Breast epithelium (tissue), 4 donors: Measurements from ENCODE around the gene NR2F1-AS1. TPM values are rescaled to one million over a fixed set of nuclear protein-coding genes. Genes with fewer than 3 reads are reported as not detected.
A peak's percentile ranks its signal among the peaks of the same experiment; 100 is the strongest.

Experiments
- DNase-seq, 2 donors: peaks; one replicate each; pipeline ENCODE4 v3.0.0-alpha.2; 2019; ENCODE audit warnings: low spot score in 2 of 2
- H3K27ac ChIP-seq, 2 donors: fragments of 200-600 bp; sonication (generic) in 1 of 2; one replicate each; pipeline ENCODE4 v1.5.1; 2016 to 2019; ENCODE audit warnings: mild to moderate bottlenecking in 1 of 2
- H3K27me3 ChIP-seq, 2 donors: fragments of 200-600 bp; sonication (generic) in 1 of 2; one replicate each; pipeline versions ENCODE4 v1.5.1 to v1.6.0; 2017 to 2019; ENCODE audit warnings: control low read depth in 1 of 2, mild to moderate bottlenecking in 1 of 2
- H3K36me3 ChIP-seq: fragments of 200-600 bp; one replicate; pipeline ENCODE4 v1.5.1; 2019
- H3K4me1 ChIP-seq, 2 donors: fragments of 200-600 bp; sonication (generic); one replicate each; pipeline ENCODE4 v1.5.1; 2016 to 2019; ENCODE audit warnings: control low read depth in 1 of 2
- H3K4me3 ChIP-seq, 3 donors: fragments of 200-600 bp; sonication (generic); 1 replicate in 2 of 3; 2 replicates in 1 of 3; pipeline ENCODE4 v1.5.1; 2016 to 2019; ENCODE audit warnings: mild to moderate bottlenecking in 3 of 3, moderate library complexity in 2 of 3
- H3K9me3 ChIP-seq, 2 donors: fragments of 200-600 bp; sonication (generic) in 1 of 2; one replicate each; pipeline ENCODE4 v1.5.1; 2016 to 2019; ENCODE audit warnings: control low read depth in 1 of 2
- POLR2A ChIP-seq: fragments of 450-650 bp; IDR thresholded peaks from one replicate; pipeline ENCODE4 v1.6.1; 2016; ENCODE audit warnings: antibody characterized with exemption, mild to moderate bottlenecking, moderate library complexity
- POLR2AphosphoS5 ChIP-seq, 3 donors: sonication (generic); formaldehyde crosslinking; IDR thresholded peaks; one replicate each; pipeline ENCODE4 v1.6.1; 2017; ENCODE audit warnings: antibody characterized with exemption in 3 of 3
- intact Hi-C: fragments of 100-400 bp; cut with DNase I; formaldehyde crosslinking; loops from one replicate; pipeline ENCODE4 v1.15.1; 2023; ENCODE audit warnings: low total_unique reads
- total RNA-seq, 3 donors: library from RNA; depleted of rRNA; stranded (reverse); fragments of >200 nt; gene quantifications; one replicate each; pipeline ENCODE4 v1.1.0, GENCODE V29; 2016
- TF ChIP-seq, protein P1 (sequence below), 3 donors: fragments of 450-650 bp; IDR thresholded peaks; one replicate each; pipeline ENCODE4 v1.5.1; 2016 to 2017; ENCODE audit warnings: antibody characterized with exemption in 3 of 3, mild to moderate bottlenecking in 3 of 3, moderate library complexity in 3 of 3

The NR2F1-AS1 gene
- total RNA-seq, 3 donors from 2014 or later: 7.0 to 17.4 (median 15.2) TPM

DNA sequence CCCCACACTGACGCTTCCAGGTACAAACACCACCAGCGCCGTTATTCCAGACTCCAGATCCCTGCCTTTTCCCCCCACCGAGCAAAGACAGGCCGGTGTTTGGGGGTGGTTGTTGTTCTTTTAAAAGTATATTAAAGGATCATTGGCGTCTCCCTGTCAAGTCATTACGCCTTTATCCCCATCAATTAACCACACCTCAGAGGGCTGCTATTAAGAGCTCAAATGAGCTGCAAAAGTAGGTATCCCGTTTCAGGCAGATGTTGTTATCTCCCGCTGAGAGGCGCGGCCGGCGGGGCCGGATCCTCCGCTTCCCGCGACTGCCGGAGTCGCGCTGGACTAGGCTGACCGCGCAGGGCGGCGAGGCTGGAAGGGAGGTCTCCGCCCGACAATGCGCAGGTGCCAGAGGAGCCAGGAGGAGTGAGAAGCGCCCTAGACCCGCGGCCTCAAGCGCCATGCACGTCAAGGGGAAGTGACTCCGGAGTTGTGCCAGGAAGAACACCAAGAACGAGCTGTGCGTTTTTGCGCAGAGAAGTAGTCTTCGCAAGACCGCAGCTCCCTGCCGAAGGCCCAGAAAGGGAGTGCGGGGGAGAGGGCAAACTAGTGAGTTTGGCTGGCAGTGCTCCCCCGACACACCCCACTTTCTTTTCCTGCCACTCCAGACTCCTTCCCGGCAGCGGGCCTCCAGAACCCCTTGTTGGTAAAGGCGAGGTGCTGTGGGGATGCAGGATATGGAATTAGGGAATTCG is 8.2 kb downstream of the NR2F1-AS1 start:
- peak overlapping the region; percentile 1 to 54 for H3K27ac ChIP-seq
- H3K4me1 ChIP-seq: no peaks in the 10 kb centered on the region

DNA sequence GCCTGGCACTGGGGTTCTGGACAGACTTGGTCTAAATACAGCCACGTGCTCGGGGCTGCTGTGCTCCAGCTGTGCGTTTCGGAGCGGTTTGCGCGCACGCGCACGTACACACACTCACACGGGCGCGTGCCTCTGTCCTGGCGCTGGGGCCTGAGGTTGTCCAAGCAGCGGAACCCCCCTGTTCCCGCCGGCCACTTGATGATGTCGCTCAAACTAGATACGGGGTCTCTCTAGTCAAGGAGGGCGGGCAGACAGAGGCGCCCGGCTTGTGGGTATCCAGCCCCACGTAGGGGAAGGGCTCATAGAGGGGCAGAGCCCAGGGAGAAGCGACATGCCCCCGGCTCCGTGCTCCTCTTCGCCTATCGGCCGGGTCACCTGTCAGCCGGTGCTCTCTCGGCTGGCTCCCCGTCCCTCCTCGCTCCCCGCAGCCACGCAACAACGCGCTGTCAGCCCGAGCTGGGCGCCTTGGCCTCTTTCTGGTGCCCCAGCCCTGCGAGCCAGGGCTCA is 8.9 kb downstream of the NR2F1-AS1 start:
- Histone ChIP-seq H3K4me1 (no peaks in the 10 kb centered on the region), H3K36me3 (no peaks in the 10 kb centered on the region), H3K27me3 (peaks cover 0 to 56% of the 10 kb centered on the region in 2 donors), H3K9me3 (no peaks in the 10 kb centered on the region), H3K27ac (peak overlapping the region; percentile 1 to 54), H3K4me3 (peak overlapping the region; percentile 5 to 49 (median 21))
- no peak for DNase-seq
- TF ChIP-seq, protein P1, sequence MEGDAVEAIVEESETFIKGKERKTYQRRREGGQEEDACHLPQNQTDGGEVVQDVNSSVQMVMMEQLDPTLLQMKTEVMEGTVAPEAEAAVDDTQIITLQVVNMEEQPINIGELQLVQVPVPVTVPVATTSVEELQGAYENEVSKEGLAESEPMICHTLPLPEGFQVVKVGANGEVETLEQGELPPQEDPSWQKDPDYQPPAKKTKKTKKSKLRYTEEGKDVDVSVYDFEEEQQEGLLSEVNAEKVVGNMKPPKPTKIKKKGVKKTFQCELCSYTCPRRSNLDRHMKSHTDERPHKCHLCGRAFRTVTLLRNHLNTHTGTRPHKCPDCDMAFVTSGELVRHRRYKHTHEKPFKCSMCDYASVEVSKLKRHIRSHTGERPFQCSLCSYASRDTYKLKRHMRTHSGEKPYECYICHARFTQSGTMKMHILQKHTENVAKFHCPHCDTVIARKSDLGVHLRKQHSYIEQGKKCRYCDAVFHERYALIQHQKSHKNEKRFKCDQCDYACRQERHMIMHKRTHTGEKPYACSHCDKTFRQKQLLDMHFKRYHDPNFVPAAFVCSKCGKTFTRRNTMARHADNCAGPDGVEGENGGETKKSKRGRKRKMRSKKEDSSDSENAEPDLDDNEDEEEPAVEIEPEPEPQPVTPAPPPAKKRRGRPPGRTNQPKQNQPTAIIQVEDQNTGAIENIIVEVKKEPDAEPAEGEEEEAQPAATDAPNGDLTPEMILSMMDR (IDR thresholded peaks at IDR 0.05): no peak
- intact Hi-C loops: no loop called here

More for the DNA sequence above, 8.2 kb downstream of the NR2F1-AS1 start:
- TF ChIP-seq, protein P1 (IDR thresholded peaks at IDR 0.05): no peak
- no peak for TF ChIP-seq POLR2A
- TF ChIP-seq POLR2AphosphoS5 (IDR thresholded peaks at IDR 0.05): no peak
- no peaks in the 10 kb centered on the region for H3K9me3 ChIP-seq
- peak overlapping the region; percentile 5 to 49 (median 21) for H3K4me3 ChIP-seq
- no peak for DNase-seq
- H3K27me3 ChIP-seq: peaks cover 0 to 56% of the 10 kb centered on the region in 2 donors
- H3K36me3 ChIP-seq: no peaks in the 10 kb centered on the region
- intact Hi-C loops: no loop called here

DNA sequence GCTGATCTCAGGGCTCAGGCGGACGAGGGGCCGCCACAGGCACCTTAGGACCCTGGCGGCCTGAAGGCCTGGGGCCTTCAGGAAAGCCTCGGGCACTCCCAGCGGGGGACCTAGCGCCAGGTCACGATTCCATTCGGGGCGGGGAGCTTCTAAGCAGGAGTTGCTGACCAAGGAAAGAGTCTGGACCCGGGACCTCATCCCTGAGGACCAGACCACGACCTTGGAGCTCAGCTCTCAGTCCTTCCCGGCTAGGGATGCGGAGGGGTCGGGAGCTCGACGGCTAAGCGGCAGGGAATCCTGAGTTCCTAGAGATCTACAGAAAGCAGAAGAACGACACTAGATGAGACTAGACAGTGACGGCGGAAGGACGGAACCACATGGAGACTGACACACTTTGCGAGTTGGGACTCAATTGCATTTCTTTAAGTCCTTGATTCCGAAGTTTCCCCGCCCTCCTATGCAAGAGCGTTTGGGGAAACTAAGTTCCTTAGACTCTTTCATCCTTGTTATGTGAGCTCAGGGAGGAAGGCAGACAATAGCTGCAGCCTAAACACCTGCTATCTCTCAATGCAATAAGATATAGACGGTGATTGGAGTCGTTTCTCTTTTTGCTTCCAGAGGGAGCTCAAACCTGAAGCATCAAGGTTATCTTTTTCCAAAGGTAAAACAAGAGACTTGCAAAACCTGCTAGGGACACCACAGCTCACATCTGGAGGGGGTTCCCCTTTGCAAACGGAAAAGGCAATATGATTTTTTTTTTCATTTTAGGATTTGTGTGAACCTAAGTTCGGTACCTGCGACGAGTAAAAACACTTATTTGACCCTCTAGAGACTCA is 9.7 kb downstream of the NR2F1-AS1 start:
- no peak for DNase-seq
- intact Hi-C loops: no loop called here
- no peaks in the 10 kb centered on the region for H3K4me1 ChIP-seq
- peak overlapping the region in 1 of 3 donors; percentile 14 for H3K4me3 ChIP-seq
- TF ChIP-seq POLR2A (no peak), POLR2AphosphoS5 (IDR thresholded peaks at IDR 0.05) (no peak)
- TF ChIP-seq, protein P1 (IDR thresholded peaks at IDR 0.05): no peak
- H3K27ac ChIP-seq: no peak overlapping the region
- H3K9me3 ChIP-seq: no peaks in the 10 kb centered on the region
- peaks cover 0 to 56% of the 10 kb centered on the region in 2 donors for H3K27me3 ChIP-seq
- H3K36me3 ChIP-seq: no peaks in the 10 kb centered on the region

DNA sequence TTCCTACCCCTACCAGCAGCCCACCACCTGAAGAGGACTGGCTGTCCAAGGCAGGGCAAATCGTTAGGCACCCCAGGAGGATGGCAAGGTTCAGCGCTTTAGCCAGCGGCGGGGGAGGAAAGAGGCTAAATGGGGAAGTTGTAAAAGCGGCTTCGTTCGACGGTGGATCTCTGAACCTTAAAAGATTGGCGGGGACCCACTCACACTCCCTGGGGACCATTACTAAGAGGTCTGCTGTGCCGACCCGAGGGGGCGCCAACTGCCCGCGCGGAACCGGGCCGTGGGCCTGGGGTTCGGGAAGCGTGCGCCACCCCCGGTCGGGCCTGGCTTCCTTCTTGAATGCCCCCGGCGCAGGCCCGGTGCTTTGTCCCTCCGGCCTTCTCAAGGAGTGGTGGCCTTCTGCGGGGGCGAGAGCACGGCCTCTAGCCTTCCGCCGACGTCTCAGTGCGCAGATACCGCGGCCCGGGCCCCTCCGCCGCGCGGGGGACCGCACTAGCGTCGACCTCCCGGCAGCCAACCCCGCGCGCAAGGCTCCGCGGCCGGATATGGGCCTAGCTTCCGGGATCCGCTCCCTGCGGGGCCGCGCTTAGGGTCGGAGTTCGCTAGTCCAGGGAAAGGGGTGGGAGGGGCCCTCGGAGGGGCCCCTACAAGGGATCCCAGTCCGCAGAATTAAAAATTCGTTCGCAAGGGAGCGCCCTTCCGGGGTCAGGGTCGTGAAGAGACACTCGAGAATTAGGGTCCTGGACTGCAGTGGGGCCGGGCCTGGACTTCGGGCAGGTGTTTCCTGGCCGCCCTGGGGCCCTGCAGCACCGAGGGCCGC is 10.5 kb downstream of the NR2F1-AS1 start:
- H3K4me1 ChIP-seq: no peaks in the 10 kb centered on the region
- no peaks in the 10 kb centered on the region for H3K9me3 ChIP-seq
- H3K27me3 ChIP-seq: peaks cover 0 to 56% of the 10 kb centered on the region in 2 donors
- H3K36me3 ChIP-seq: no peaks in the 10 kb centered on the region
- DNase-seq: no peak
- intact Hi-C loops: no loop called here
- peak overlapping the region in 1 of 3 donors; percentile 14 for H3K4me3 ChIP-seq
- TF ChIP-seq POLR2A (no peak), POLR2AphosphoS5 (IDR thresholded peaks at IDR 0.05) (no peak)
- TF ChIP-seq, protein P1 (IDR thresholded peaks at IDR 0.05): no peak
- no peak overlapping the region for H3K27ac ChIP-seq
